Gastrocnemius medialis (tissue), 4 donors: ENCODE data around the gene RASGEF1B. TPM values are rescaled to one million over a fixed set of nuclear protein-coding genes. Genes with fewer than 3 reads are reported as not detected.
A peak's percentile ranks its signal among the peaks of the same experiment; 100 is the strongest.

Source experiments
- ATAC-seq, 2 donors: fragments of 150-250 bp; one replicate each; pipeline ENCODE4 v1.9.1; 2016
- DNase-seq, 2 donors: peaks; one replicate each; pipeline ENCODE4 v3.0.0-alpha.2; 2019
- H3K27ac ChIP-seq, 4 donors: fragments of 200-600 bp; sonication (generic); 1 replicate in 1 of 4; 2 replicates in 3 of 4; pipeline ENCODE4 v1.5.1; 2016 to 2018; ENCODE audit warnings: mild to moderate bottlenecking in 2 of 4, moderate library complexity in 1 of 4
- H3K27me3 ChIP-seq, 3 donors: fragments of 200-600 bp; sonication (generic) in 2 of 3; 1 replicate in 1 of 3; 2 replicates in 2 of 3; pipeline versions ENCODE4 v1.5.1 to v1.6.0; 2016 to 2019; ENCODE audit warnings: mild to moderate bottlenecking in 1 of 3, moderate library complexity in 1 of 3
- H3K36me3 ChIP-seq, 2 donors: fragments of 200-600 bp; sonication (generic) in 1 of 2; one replicate each; pipeline ENCODE4 v1.5.1; 2017 to 2018
- H3K4me1 ChIP-seq, 2 donors: fragments of 200-600 bp; sonication (generic) in 1 of 2; one replicate each; pipeline ENCODE4 v1.5.1; 2016 to 2017; ENCODE audit warnings: mild to moderate bottlenecking in 2 of 2
- H3K4me3 ChIP-seq, 4 donors: fragments of 200-600 bp; sonication (generic) in 3 of 4; 1 replicate in 1 of 4; 2 replicates in 3 of 4; pipeline ENCODE4 v1.5.1; 2016 to 2019; ENCODE audit warnings: mild to moderate bottlenecking in 2 of 4
- H3K9me3 ChIP-seq, 3 donors: fragments of 200-600 bp; sonication (generic) in 2 of 3; 1 replicate in 1 of 3; 2 replicates in 2 of 3; pipeline ENCODE4 v1.5.1; 2016 to 2019
- CTCF ChIP-seq, 5 experiments: fragments of 450-650 bp in 3 of 5; fragments of 200-600 bp in 2 of 5; sonication (generic) in 2 of 5; IDR thresholded peaks in 4 of 5; conservative IDR thresholded peaks in 1 of 5; 1 replicate in 4 of 5; 2 replicates in 1 of 5; pipeline ENCODE4 v1.5.1; 2016 to 2019; ENCODE audit warnings: antibody characterized with exemption in 5 of 5, mild to moderate bottlenecking in 3 of 5, moderate library complexity in 3 of 5
- POLR2A ChIP-seq, 2 donors: fragments of 450-650 bp; IDR thresholded peaks; one replicate each; pipeline ENCODE4 v1.6.1; 2017; ENCODE audit warnings: antibody characterized with exemption in 2 of 2, mild to moderate bottlenecking in 2 of 2, moderate library complexity in 2 of 2
- in situ Hi-C, 4 donors: fragments of 200-750 bp; cut with MboI; loops; one replicate each; pipeline versions ENCODE4 v1.15.0 to v1.8.0; 2017; ENCODE audit warnings: low sequenced_read_pairs in 4 of 4
- intact Hi-C: fragments of 100-400 bp; cut with DNase I; formaldehyde crosslinking; loops from one replicate; pipeline ENCODE4 v1.15.1; 2023; ENCODE audit warnings: low total_unique reads
- total RNA-seq, 4 donors: library from RNA; depleted of rRNA; stranded (reverse); fragments of >200 nt; gene quantifications; one replicate each; pipeline versions ENCODE4 v1.1.0 to v1.2.3, GENCODE V29; 2016

Gene RASGEF1B
- total RNA-seq, 4 donors from 2014 or later = 1.9 to 6.0 (median 5.2) TPM

GRCh38 chr4:81472281-81473182 is 825 bp upstream of the RASGEF1B start:
- Histone ChIP-seq H3K36me3 (no peaks in the 10 kb centered on the region), H3K27ac (peak overlapping the region; percentile 87 to 90 (median 88)), H3K4me3 (peak overlapping the region; percentile 85 to 99 (median 88)), H3K4me1 (peaks cover 0 to 13% of the 10 kb centered on the region in 2 donors), H3K9me3 (no peaks in the 10 kb centered on the region), H3K27me3 (no peaks in the 10 kb centered on the region)
- TF ChIP-seq CTCF (IDR thresholded peaks at IDR 0.05 in 4 of 5, conservative IDR thresholded peaks at IDR 0.05 in 1 of 5) (peak in 1 of 5 experiments; percentile 9), POLR2A (IDR thresholded peaks at IDR 0.05) (no peak)
- peak in 1 of 2 donors; percentile 13 for DNase-seq
- in situ Hi-C loops (loop anchor here in 2 of 4 donors (25.0 kb wide), 2 partner anchors 790 to 815 kb away; no protein-coding TSS in a partner anchor), intact Hi-C loops (loop anchor here (5.0 to 10.0 kb wide), 5 partner anchors 162 to 960 kb away; partner anchors contain the start of genes ENOPH1, HNRNPD and HNRNPDL)
- ATAC-seq = peak in 1 of 2 donors; percentile 24

GRCh38 chr4:81471298-81471587 is 464 bp downstream of the RASGEF1B start:
- ATAC-seq (no peak), DNase-seq (no peak)
- peaks cover 0 to 13% of the 10 kb centered on the region in 2 donors for H3K4me1 ChIP-seq
- no peak for TF ChIP-seq POLR2A (IDR thresholded peaks at IDR 0.05)
- TF ChIP-seq CTCF (IDR thresholded peaks at IDR 0.05 in 4 of 5, conservative IDR thresholded peaks at IDR 0.05 in 1 of 5) = no peak
- peak overlapping the region; percentile 87 to 90 (median 88) for H3K27ac ChIP-seq
- in situ Hi-C loops = loop anchor here in 2 of 4 donors (25.0 kb wide), 2 partner anchors 791 to 816 kb away; no protein-coding TSS in a partner anchor
- H3K27me3 ChIP-seq = no peaks in the 10 kb centered on the region
- H3K36me3 ChIP-seq = no peaks in the 10 kb centered on the region
- intact Hi-C loops = loop anchor here (5.0 to 10.0 kb wide), 5 partner anchors 164 to 961 kb away; partner anchors contain the start of genes ENOPH1, HNRNPD and HNRNPDL
- H3K4me3 ChIP-seq = peak overlapping the region; percentile 85 to 99 (median 88)
- no peaks in the 10 kb centered on the region for H3K9me3 ChIP-seq

GRCh38 chr4:81470456-81471297 is 1.0 kb downstream of the RASGEF1B start:
- H3K4me1 ChIP-seq = peaks cover 0 to 13% of the 10 kb centered on the region in 2 donors
- intact Hi-C loops (loop anchor here (5.0 to 10.0 kb wide), 5 partner anchors 164 to 962 kb away; partner anchors contain the start of genes ENOPH1, HNRNPD and HNRNPDL), in situ Hi-C loops (loop anchor here in 2 of 4 donors (25.0 kb wide), 2 partner anchors 792 to 817 kb away; no protein-coding TSS in a partner anchor)
- H3K9me3 ChIP-seq = no peaks in the 10 kb centered on the region
- peak; percentile 51 to 54 for DNase-seq
- no peaks in the 10 kb centered on the region for H3K27me3 ChIP-seq
- TF ChIP-seq POLR2A (IDR thresholded peaks at IDR 0.05) = peak in 1 of 2 donors; percentile 43
- TF ChIP-seq CTCF (IDR thresholded peaks at IDR 0.05 in 4 of 5, conservative IDR thresholded peaks at IDR 0.05 in 1 of 5) = no peak
- H3K27ac ChIP-seq = peak overlapping the region; percentile 87 to 90 (median 88)
- peak overlapping the region; percentile 85 to 99 (median 88) for H3K4me3 ChIP-seq
- peak; percentile 66 to 71 for ATAC-seq
- no peaks in the 10 kb centered on the region for H3K36me3 ChIP-seq

GRCh38 chr4:81469781-81470455 is 1.8 kb downstream of the RASGEF1B start:
- peaks cover 0 to 17% of the 10 kb centered on the region in 2 donors for H3K4me1 ChIP-seq
- in situ Hi-C loops (loop anchor here (5.0 to 25.0 kb wide), 5 partner anchors 365 to 817 kb away; no protein-coding TSS in a partner anchor), intact Hi-C loops (loop anchor here (5.0 to 10.0 kb wide), 5 partner anchors 165 to 962 kb away; partner anchors contain the start of genes ENOPH1, HNRNPD and HNRNPDL)
- peak overlapping the region; percentile 85 to 99 (median 88) for H3K4me3 ChIP-seq
- DNase-seq = no peak
- H3K27me3 ChIP-seq = no peaks in the 10 kb centered on the region
- TF ChIP-seq POLR2A (IDR thresholded peaks at IDR 0.05) (no peak), CTCF (IDR thresholded peaks at IDR 0.05 in 4 of 5, conservative IDR thresholded peaks at IDR 0.05 in 1 of 5) (no peak)
- H3K27ac ChIP-seq = peak overlapping the region; percentile 87 to 90 (median 88)
- ATAC-seq = peak in 1 of 2 donors; percentile 1
- no peaks in the 10 kb centered on the region for H3K36me3 ChIP-seq
- H3K9me3 ChIP-seq = no peaks in the 10 kb centered on the region
